ENCODE data around the gene FAHD2A.
"Not testable (repeated sequence)": the region's sequence is repeated elsewhere in the genome, so short reads cannot be mapped to it uniquely, and the experiment has no call there.

Gene FAHD2A

GRCh38 chr2:95390272-95390880 is 12.1 kb upstream of the FAHD2A start:
- no peak for DNase-seq (ENCODE audit: low read depth in 2 of 2)

DNA sequence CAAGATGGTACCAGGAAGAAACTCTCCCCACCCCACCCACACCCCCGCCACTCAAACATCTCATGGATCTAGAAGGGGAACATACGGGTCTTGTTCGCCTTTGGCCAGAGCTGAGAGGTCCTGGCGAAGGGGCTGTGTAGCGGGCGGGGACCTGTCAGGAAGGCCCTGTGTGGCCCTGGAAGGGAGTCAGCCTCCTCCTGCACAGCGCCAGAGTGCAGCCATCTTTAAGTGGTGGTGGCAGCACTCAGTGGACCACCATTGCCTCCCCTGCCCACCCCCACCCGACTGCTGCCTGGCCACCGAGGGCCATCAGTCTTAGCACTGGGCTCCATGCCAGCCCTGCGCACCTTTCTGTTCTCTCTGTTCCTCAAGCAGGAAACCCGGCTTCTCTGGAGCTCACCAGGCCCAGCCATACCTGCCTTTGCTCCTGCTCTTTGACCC is 11.6 kb upstream of the FAHD2A start:
- no peak for DNase-seq (ENCODE audit: low read depth in 2 of 2)

GRCh38 chr2:95391641-95392310 is 10.7 kb upstream of the FAHD2A start:
- DNase-seq (ENCODE audit: low read depth in 2 of 2): no peak

- no peak for DNase-seq (ENCODE audit: low read depth in 2 of 2)
Measured at GRCh38 chr2:95392320-95392719, 10.2 kb upstream of the FAHD2A start.

GRCh38 chr2:95392730-95393455 is 9.6 kb upstream of the FAHD2A start:
- DNase-seq (ENCODE audit: low read depth in 2 of 2): no peak

- no peak for DNase-seq (ENCODE audit: low read depth in 2 of 2)
Measured at GRCh38 chr2:95393901-95394300, 8.6 kb upstream of the FAHD2A start.

GRCh38 chr2:95399061-95399460 is 3.4 kb upstream of the FAHD2A start:
- no peak for DNase-seq (ENCODE audit: low read depth in 2 of 2)

DNA sequence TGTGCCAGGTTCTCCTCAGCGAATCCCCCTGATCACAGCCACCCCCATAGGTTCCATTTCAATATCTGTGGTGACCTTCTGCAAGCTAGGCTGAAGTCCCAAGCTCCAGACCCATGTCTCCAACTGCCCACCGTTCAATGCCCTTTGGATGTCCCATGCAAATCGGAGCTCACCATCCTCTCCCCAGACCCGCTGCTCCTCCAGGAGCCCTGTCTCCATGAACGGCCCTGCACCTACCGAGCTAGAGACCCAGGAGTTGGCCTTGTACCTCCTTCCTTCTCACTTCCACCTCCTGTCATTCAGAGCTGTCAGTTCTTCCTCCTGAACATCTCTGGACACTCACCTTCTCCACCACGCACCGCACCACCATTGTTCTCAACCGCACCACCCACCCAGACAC is 1.0 kb upstream of the FAHD2A start:
- DNase-seq (ENCODE audit: low read depth in 2 of 2): no peak

- not testable (repeated sequence) for DNase-seq (ENCODE audit: low read depth in 2 of 2)
Measured at GRCh38 chr2:95402004-95402369, 521 bp upstream of the FAHD2A start.

DNA sequence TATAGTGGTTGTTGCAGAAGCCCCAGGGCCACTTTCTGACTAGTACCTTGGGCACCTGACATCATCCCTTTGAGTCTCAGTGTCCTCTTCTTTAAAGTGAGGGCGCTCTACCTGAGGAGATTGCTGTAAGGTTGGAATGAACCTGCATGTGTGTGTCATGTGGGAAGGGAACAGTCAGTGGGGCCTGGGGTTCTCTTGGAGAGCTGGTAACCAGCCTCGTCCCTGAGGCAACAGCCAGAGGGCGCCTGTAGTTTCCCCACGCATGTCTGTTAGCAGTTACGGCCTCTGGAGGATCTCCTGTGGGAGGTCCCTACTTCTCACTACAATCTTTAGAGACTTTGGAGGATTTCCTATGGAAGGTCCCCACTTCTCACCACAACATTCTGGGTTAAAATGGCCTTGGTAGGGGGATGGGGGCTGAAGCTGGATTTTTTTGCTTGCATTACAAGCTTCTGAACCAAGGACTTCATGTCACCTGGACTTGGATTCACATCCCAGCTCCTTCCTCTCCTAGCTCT is 755 bp downstream of the FAHD2A start:
- peak in 1 of 2 experiments; percentile 40 for DNase-seq (ENCODE audit: low read depth in 2 of 2)

GRCh38 chr2:95403824-95404223 is 1.3 kb downstream of the FAHD2A start:
- DNase-seq (ENCODE audit: low read depth in 2 of 2): not testable (repeated sequence)

- not testable (repeated sequence) for DNase-seq (ENCODE audit: low read depth in 2 of 2)
Measured at GRCh38 chr2:95404676-95405075, 2.2 kb downstream of the FAHD2A start.

DNA sequence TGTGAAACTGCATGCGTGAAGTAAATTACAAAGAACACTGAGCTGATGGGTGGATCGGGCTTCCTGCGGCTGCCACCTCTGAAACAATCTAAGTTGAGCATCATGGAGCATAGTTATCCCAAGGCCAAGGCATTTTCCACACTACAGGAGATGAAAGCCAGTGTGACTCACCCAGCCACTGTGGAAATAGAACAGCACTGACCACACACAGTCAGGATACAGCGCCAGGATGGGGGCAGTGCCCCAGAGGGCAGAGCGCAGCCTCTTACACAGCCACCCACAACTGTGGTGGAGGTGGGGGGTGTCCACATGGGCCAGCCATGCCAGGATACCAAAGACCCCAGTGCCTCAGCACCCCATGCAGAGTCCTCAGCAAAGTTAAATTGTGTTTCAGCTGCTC is 8.7 kb downstream of the FAHD2A start:
- DNase-seq (ENCODE audit: low read depth in 2 of 2): not testable (repeated sequence)

GRCh38 chr2:95414015-95414594 is 11.6 kb downstream of the FAHD2A start:
- DNase-seq (ENCODE audit: low read depth in 2 of 2): peak; percentile 34 to 64

DNA sequence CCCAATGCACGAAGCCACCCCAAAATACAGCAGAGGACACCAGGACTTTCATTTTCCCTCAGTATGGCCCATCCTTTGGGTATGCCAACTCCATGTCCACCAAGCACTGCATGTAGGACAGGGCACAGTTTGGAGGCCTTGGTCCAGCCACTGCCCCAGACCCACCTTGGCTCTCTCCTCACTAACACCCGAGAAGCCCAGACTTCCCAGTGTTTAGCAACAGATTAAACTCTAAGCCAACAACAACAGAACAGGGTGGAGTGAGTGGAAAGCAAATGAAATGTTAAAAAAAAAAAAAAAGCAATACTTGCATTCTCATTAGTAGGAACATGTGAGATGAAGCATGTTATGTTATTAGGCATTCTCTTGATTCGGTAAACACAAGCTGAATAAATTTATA is 12.6 kb downstream of the FAHD2A start:
- not testable (repeated sequence) for DNase-seq (ENCODE audit: low read depth in 2 of 2)

DNA sequence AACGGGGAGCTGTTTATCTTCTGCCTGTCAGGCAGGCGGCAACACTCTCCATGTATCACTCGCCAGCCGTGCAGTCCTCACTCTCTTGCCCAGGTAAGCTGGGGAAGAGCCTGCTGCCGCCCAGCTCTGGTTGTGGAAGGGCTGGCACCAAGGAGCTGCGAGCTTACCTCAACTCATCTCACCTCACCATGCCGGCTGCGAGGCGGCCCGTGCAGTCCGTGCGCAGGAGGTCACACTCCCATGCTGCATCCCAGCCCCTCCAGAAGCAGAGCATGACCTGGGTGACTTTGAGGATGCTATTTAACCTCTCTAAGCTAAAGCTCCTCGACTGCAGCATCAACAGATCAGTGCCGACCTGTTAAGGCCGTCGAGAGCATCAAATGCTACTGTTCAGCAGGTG is 13.1 kb downstream of the FAHD2A start:
- DNase-seq (ENCODE audit: low read depth in 2 of 2): not testable (repeated sequence)

- not testable (repeated sequence) for DNase-seq (ENCODE audit: low read depth in 2 of 2)
Measured at GRCh38 chr2:95427196-95427867, 24.8 kb downstream of the FAHD2A start.

DNA sequence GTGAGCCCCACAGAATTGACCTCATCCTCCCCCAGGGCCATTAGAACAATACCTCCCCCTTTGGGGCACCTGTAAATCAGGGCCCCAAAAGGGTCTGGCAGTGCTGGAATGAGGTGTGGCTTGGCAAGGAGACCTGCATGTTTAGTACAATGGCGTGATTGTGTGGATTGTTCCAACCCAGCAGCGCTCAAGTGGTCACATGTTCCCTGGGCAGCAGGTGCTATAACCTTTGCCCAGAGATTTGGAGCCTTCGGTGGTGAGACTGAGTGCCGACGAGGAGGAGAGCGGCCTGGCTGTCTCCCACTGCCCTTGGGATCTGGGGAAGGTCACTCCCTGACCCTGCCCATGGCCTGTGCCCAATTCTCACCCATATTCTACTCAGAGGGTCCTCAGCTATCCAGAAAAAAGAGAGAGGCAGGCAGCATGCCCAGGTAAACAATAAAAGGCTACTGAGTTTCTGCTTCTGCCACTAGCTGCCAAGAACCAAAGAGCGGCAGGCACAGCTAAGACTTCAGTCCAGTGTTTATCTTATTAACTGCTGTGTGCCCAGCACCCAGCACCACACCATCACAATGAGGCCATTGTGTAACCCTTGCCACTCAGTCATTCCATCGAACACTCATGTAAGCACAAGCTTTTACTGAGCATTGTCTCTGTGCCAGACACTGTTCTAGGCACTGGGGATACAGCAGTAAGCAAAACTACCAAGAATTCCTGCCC is 27.4 kb downstream of the FAHD2A start:
- not testable (repeated sequence) for DNase-seq (ENCODE audit: low read depth in 2 of 2)

DNA sequence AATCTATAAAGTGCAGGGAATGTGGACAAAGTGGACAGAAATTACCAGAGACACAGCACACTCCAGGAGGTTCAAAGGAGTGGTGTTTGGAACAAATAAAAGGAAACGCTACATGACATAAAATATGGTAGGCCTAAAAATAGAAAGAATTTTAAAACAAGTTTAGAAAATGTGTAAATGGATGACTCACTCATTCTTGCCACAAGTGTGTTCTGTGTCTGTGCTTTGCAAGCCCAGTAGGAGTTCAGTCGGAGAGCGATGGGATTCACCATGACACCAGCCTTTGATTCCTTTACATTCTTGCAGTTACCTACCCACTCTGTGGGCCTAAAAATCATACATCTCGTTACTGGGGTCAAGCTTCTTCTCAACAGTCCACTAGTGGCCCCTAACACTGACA is 30.9 kb downstream of the FAHD2A start:
- DNase-seq (ENCODE audit: low read depth in 2 of 2): not testable (repeated sequence)

DNA sequence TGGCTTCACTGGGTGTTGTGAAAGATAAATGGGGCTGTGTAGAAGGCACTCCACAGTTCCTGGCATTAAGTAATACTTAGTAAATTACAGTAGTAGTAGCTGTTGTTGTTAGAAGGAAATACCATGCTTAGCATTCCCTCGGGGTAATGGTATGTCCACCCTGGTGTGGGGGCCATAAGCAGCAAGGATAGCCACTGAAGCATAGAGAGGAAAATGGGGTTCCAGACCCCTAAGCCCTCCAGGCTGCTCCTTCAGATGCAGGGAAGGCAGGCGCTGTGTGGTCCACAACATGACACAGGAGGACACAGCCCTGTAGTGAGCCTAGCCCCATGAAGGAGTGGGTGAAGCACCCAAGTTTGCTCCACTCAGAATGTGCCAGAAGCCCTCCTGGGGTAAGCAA is 31.5 kb downstream of the FAHD2A start:
- DNase-seq (ENCODE audit: low read depth in 2 of 2): not testable (repeated sequence)

GRCh38 chr2:95434507-95435076 is 32.1 kb downstream of the FAHD2A start:
- not testable (repeated sequence) for DNase-seq (ENCODE audit: low read depth in 2 of 2)

Measured in stimulated activated CD4-positive, alpha-beta T cell treated with anti-CD3 and anti-CD28 coated beads, Interleukin-12 subunit alpha, Interleukin-12 subunit beta, amount 100 ng/mL, for 24 hours (primary cell).